Measurements from ENCODE around the gene GDA.
"Not testable (repeated sequence)": the region's sequence is repeated elsewhere in the genome, so short reads cannot be mapped to it uniquely, and the experiment has no call there.

The GDA gene

DNA sequence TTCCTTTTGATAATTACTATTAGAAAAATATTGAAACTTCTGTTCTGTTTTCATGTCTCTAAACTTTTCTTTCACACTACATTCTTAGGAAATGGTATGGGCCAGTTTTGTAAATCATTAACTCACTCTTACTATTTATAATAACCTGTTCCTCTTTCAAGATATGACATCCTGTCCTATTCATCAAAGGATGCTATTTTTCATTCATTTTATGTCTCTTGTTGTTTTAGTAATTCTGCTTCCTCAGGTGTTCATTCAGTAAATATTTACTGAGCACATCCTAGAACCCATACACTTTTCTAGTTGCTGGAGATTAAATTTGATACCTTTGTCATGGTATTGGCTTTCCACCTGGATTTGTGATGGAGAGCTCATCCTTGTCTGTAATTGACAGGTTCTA, 58.0 kb downstream of the GDA start:
- no peak for DNase-seq (ENCODE audit: low read depth)

GRCh38 chr9:72210522-72210921, 61.3 kb downstream of the GDA start:
- DNase-seq (ENCODE audit: low read depth) = no peak

- no peak for DNase-seq (ENCODE audit: low read depth)
Observed at GRCh38 chr9:72211047-72211446, 61.8 kb downstream of the GDA start.

DNA sequence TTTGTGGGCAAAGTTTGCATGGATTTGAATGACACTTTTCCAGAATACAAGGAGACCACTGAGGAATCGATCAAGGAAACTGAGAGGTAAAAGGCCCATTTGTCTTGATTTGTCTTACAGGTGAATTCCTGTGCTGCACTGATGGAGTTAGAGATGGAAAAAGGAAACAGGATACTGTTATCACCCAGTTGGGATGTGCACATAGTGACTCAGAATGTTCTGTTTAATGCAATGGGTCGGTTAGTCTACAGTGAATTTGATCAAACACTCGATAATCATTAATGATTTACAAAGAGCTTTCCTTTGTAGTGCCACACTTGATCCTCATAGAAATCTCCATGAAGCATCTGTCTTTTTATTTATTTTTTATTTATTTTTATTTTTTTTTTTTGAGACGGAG, 64.7 kb downstream of the GDA start:
- DNase-seq (ENCODE audit: low read depth) = no peak

DNA sequence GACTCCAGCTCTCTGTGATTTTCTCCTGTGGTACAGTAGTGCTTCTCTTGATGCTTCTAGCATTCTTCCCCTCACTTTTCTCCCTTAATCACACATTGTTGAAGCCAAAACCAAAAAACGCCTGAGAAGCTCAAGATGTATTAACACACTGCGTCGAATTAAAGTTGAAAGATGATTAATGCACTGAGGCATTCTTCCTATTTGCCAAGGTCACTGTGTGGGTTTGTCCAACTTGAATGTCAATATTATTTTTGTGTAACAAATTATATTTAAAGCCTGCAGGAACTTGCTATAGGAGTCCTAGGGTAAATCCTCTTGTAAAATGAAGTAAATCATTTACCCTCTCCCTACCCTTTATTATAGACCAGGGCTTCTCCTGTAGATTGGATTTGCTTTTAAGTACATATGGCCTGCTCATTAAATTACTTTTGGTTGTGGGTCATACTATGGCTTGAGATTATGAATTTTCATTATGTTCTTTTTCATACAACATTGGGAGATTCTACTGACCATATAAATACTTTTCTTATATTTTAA, 68.1 kb downstream of the GDA start:
- no peak for DNase-seq (ENCODE audit: low read depth)

DNA sequence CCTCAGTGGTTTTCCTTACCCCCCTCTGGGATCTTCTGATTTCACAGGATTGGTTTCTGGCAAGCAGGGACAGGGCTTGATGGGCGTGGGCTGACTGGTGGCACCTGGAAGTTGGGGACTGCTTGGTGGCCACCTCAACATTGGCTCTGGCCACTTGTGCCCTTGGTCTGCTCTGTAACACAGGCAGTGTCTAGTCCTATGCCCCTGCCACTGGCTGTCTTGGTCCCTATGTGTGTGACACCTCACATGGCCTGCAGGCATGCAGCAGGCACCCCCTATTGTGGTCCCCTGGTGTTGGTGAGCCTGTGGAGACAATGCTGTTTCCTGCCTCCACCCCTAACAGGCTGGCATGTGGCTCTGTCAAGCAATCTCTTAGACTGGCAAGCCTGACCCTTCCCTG, 71.3 kb downstream of the GDA start:
- DNase-seq (ENCODE audit: low read depth) = no peak

- DNase-seq (ENCODE audit: low read depth) = no peak
Observed at GRCh38 chr9:72226146-72226812, 77.0 kb downstream of the GDA start.

- DNase-seq (ENCODE audit: low read depth) = no peak
Observed at GRCh38 chr9:72228282-72228681, 79.0 kb downstream of the GDA start.

- no peak for DNase-seq (ENCODE audit: low read depth)
Observed at GRCh38 chr9:72232778-72233177, 83.5 kb downstream of the GDA start.

DNA sequence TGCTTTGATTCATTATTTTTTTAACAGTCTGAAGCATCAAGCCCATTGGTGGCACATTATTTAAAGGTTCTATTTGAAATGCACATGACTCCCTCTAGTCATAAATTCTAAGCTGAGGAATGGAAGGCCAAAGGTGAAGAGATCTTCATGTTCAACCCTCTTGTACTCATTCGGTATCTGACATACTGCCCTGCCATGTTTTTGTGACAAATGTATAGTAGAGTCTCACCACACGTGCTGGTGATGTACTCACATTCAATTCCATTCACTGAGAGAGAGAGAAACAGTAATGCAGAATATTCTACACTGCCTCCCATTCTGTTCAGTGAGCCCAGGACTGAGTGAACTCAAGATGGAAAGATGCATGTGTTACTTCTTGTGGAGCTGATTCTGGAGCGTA, 98.3 kb downstream of the GDA start:
- DNase-seq (ENCODE audit: low read depth) = no peak

- no peak for DNase-seq (ENCODE audit: low read depth)
Observed at GRCh38 chr9:72251589-72251988, 102.3 kb downstream of the GDA start.

DNA sequence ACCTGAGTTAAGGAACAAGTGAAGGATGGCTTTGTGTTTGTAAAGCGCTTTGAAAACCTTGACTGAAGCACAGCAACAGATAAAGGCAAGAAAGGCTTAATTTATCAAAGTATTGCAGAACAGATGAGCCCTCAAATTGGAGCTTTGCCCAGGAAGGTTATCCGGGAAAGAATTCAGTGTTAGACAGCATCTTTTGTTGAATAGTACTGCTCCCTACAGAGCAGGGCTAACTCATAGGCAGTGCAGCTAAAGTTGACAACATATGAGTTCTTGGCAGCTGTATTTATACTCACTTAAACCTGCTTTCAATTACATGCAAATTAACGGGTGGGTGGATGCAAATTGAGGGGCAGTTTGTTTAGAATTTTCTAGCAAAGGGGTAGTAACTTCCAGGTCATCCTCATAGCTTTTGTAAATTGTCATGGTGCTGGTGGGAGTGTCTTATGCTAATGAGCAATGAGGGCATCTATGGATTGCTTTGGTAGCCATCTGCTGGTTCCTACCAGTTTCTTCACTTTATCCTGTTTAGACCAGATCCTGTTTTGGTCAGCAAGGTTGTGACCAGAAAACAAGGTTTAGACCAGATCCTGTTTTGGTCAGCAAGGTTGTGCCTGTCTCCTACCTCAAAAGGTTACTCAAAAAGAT, 105.8 kb downstream of the GDA start:
- DNase-seq (ENCODE audit: low read depth) = no peak

DNA sequence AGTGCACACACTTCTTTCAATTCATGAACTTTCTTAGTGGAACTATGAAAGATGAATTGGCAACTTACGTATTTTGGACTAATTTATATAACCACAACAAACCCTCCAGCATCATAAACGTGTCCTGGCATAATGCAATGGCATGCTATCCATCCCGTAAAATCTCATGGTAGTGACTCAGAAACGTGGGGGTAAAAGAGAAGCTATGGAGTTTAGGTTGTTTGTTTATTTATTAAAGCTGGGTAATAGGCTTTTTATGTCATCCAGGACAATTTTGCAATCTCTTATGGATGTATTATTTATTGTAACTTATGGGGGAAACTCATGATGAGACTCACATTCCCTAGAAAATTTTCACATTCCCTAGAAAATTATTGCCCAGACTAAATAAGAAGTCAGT, 106.3 kb downstream of the GDA start:
- DNase-seq (ENCODE audit: low read depth) = no peak

- DNase-seq (ENCODE audit: low read depth) = no peak
Observed at GRCh38 chr9:72256931-72257330, 107.7 kb downstream of the GDA start.

DNA sequence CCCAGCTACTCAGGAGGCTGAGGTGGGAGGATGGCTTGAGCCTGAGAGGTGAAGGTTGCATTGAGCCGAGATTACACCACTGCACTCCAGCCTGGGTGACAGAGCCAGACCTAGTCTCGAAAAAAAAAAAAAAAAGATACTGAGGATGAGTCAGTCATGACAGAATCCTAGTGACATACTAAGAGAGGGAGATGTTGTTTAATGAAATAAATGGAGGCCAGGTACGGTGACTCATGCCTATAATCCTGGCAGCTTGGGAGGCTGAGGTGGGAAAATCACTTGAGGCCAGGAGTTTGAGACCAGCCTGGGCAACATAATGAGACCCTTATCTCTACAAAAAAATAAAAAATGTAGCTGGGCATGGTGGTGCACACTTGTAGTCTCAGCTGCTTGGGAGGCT, 108.6 kb downstream of the GDA start:
- no peak for DNase-seq (ENCODE audit: low read depth)

GRCh38 chr9:72262063-72262462, 112.8 kb downstream of the GDA start:
- no peak for DNase-seq (ENCODE audit: low read depth)

DNA sequence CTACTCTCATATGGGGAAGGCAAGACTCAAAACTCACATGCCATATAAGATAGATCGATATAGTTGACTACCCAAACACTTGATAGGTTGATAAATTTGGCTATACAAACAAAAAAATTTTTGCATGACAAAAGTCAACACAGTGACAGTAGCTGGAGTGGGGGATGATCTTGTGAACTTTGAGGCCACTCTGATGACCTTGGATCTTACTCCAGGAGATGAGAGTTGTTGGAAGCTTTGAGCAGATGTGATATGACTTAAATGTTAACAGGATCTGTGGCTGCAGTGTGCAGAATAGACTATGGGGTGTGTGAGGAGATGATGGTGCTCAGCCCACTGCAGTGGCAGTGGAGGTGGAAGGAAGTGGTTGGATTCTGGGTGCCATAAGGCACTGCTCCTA, 114.3 kb downstream of the GDA start:
- no peak for DNase-seq (ENCODE audit: low read depth)

DNA sequence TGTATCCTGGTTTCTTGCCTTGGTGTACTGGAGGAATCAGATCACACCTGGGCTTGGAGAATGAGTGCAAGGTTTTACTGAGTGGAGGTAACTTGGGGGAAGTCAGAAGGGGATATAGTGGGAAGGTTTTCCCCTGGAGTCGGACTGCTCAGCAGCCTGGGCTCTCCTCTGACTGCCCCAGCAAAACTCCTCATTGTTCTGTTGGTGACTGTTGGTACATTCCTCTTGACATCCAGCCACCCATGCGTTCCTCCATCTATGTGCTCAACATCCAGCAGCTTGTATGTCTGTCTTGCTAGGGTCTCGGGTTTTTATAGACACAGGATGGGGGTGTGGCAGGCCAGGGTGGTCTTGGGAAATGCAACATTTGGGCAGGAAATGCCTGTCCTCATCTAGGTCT, 119.7 kb downstream of the GDA start:
- DNase-seq (ENCODE audit: low read depth) = no peak

GRCh38 chr9:72270359-72270758, 121.1 kb downstream of the GDA start:
- DNase-seq (ENCODE audit: low read depth) = not testable (repeated sequence)

DNA sequence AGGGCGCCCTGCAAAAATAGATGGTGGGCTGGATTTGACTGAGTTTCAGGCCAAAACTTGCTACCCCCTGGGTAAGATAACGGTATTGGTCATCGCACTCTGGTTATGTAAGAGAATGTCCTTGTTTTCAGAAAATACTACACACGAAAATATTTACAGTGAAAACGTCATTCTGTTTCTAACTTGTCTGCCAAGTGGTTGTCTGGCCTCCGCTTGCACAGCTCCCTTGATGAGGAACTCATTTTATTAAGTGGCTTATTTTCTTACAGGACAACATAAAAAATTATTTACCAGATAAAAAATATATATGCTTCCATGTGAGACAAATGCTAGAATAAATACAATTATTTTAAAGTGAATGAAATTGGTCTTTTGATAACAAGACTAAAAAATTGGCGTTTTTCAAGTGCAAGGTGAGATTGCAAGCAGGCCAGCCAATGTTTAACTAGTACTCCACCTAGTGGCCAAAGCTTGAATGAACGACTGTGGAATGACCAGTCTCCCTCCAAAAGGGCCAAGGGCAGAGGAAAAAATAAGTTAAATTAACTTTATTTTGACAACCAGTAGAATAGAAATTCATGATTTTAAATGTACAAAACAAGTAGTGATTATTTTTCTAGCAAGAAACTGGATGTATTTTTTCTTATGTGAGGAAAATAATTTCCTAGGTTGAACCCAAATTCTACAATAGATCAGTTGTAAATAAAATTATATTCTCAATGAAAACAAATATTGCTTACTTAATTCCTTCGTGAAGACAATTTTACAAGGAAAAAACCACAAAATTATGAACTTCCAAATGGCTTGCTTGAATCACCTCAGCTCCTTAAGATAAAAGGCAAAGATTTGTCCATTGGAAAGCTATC, 122.6 kb downstream of the GDA start:
- DNase-seq (ENCODE audit: low read depth) = peak; percentile 5

- DNase-seq (ENCODE audit: low read depth) = no peak
Observed at GRCh38 chr9:72274441-72274840, 125.2 kb downstream of the GDA start.

DNA sequence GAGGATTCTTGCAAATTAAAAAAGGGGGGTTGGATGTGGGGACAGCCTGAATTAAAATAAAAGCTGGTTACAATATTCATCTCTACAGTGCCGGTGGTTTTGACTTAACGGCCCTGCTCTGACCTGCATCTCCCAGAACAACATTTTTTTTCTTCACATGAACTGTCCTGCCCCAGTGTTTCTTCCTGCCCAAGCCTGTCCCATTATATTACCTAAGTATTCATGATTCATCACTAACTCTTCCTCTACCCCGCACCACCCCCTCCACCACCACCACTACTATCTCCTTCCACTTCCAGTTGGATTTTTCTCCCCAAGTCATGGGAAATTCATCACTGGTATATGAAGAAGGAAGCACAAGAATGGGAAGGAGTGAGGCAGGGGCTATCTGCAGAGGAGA, 125.7 kb downstream of the GDA start:
- DNase-seq (ENCODE audit: low read depth) = no peak

GRCh38 chr9:72276429-72276828, 127.2 kb downstream of the GDA start:
- DNase-seq (ENCODE audit: low read depth) = no peak

Measured in stimulated activated CD8-positive, alpha-beta memory T cell treated with anti-CD3 and anti-CD28 coated beads, Interleukin-7, amount 100 ng/mL, for 24 hours (primary cell).